ENCODE results near the gene SH2D7. TPM values are rescaled to one million over a fixed set of nuclear protein-coding genes. Genes with fewer than 3 reads are reported as not detected.

The SH2D7 gene
- total and polyA plus RNA-seq, 3 donors from 2014 or later, result 1.5 to 5.0 (median 2.2) TPM

GRCh38 chr15:78083186-78083585 is 9.2 kb upstream of the SH2D7 start:
- Histone ChIP-seq H3K27me3 (no peaks in the 10 kb centered on the region), H3K4me3 (no peak overlapping the region), H3K4me1 (peaks cover 7% of the 10 kb centered on the region), H3K27ac (no peak overlapping the region), H3K36me3 (ENCODE audit: low read depth, missing control alignments) (no peaks in the 10 kb centered on the region), H3K9me3 (no peaks in the 10 kb centered on the region)
- intact Hi-C loops (cut with DNase I; ENCODE audit: low total_unique reads), result no loop called here
- no peak for DNase-seq
- 85 to 88% methylated on average over 4 of the region's 4 CpGs for whole genome bisulfite sequencing, 2 donors
- TF ChIP-seq, protein P1, sequence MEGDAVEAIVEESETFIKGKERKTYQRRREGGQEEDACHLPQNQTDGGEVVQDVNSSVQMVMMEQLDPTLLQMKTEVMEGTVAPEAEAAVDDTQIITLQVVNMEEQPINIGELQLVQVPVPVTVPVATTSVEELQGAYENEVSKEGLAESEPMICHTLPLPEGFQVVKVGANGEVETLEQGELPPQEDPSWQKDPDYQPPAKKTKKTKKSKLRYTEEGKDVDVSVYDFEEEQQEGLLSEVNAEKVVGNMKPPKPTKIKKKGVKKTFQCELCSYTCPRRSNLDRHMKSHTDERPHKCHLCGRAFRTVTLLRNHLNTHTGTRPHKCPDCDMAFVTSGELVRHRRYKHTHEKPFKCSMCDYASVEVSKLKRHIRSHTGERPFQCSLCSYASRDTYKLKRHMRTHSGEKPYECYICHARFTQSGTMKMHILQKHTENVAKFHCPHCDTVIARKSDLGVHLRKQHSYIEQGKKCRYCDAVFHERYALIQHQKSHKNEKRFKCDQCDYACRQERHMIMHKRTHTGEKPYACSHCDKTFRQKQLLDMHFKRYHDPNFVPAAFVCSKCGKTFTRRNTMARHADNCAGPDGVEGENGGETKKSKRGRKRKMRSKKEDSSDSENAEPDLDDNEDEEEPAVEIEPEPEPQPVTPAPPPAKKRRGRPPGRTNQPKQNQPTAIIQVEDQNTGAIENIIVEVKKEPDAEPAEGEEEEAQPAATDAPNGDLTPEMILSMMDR (IDR thresholded peaks at IDR 0.05), result no peak
- no peak for TF ChIP-seq POLR2A (IDR thresholded peaks at IDR 0.05)

DNA sequence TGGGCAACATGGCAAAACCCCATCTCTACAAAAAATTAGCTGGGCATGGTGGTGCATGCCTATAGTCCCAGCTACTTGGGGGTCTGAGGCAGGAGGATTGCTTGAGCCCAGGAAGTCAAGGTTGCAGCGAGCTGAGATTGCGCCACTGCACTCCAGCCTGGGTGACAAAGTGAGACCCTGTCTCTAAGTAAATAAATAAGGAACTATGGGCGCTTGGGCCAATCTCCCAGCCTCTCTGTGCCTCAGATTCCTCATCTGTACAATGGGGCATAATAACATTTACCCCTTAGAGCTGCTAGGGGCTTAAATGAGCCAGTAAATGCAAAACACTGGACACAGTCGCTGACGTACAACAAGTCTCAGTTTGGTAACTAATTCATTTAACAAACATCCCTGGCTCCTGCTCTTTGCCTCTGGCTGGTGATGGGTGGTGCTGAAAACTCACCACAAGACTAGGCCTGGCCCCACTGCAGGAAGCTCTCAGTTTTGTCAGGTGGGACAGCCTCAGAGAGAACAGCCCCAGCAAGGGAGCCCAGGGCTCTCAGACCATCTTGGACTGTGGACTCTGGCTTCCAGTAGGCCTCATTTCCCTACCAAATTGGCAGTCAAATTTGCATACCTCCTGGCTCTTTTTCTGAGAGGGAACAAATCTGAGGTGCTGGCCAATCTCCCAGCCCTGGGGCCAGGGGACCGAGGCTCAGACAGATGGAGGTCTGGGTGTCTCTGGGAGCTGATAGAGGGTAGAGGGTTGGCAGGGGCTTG is 8.5 kb upstream of the SH2D7 start:
- H3K36me3 ChIP-seq (ENCODE audit: low read depth, missing control alignments), result no peaks in the 10 kb centered on the region
- H3K27ac ChIP-seq, result peak overlapping the region in 1 of 2 donors; percentile 2
- intact Hi-C loops (cut with DNase I; ENCODE audit: low total_unique reads), result no loop called here
- no peak overlapping the region for H3K4me3 ChIP-seq
- peaks cover 7% of the 10 kb centered on the region for H3K4me1 ChIP-seq
- WGBS, 2 donors, result 89 to 90% methylated on average over 4 to 6 of the region's 6 CpGs
- H3K27me3 ChIP-seq, result no peaks in the 10 kb centered on the region
- no peak for DNase-seq
- TF ChIP-seq POLR2A (IDR thresholded peaks at IDR 0.05), result no peak
- TF ChIP-seq, protein P1 (IDR thresholded peaks at IDR 0.05), result no peak
- no peaks in the 10 kb centered on the region for H3K9me3 ChIP-seq

GRCh38 chr15:78084449-78084750 is 8.0 kb upstream of the SH2D7 start:
- TF ChIP-seq POLR2A (IDR thresholded peaks at IDR 0.05), result no peak
- TF ChIP-seq, protein P1 (IDR thresholded peaks at IDR 0.05), result no peak
- Histone ChIP-seq H3K4me1 (peaks cover 7% of the 10 kb centered on the region), H3K4me3 (no peak overlapping the region), H3K27ac (peak overlapping the region in 1 of 2 donors; percentile 2), H3K9me3 (no peaks in the 10 kb centered on the region), H3K36me3 (ENCODE audit: low read depth, missing control alignments) (no peaks in the 10 kb centered on the region), H3K27me3 (no peaks in the 10 kb centered on the region)
- WGBS, 2 donors, result 56 to 86% methylated on average over 4 to 5 of the region's 5 CpGs
- no peak for DNase-seq
- intact Hi-C loops (cut with DNase I; ENCODE audit: low total_unique reads), result no loop called here

DNA sequence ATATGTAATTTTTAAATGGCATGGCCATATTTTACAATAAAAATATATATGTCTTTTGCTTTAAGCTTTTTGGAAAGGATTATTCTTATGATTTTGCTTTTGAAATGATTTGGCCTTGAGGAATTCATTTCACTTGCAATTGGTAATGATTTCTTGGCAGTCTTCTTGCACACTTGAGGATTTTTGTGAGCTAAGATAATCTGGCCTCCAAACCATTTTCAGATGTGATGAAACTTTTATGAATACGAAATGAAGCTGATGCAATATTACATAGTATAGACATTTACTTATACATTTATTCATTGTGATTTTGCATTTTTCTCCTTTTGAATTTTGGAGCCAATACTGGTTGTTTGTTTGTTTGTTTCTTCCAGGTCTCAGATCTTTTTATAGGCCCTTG is 6.4 kb upstream of the SH2D7 start:
- H3K4me1 ChIP-seq, result peaks cover 7% of the 10 kb centered on the region
- no peaks in the 10 kb centered on the region for H3K9me3 ChIP-seq
- TF ChIP-seq, protein P1 (IDR thresholded peaks at IDR 0.05), result no peak
- TF ChIP-seq POLR2A (IDR thresholded peaks at IDR 0.05), result no peak
- no peak overlapping the region for H3K27ac ChIP-seq
- WGBS, 2 donors, result 51 to 61% methylated on average over 1 of the region's 1 CpG
- DNase-seq, result no peak
- no peak overlapping the region for H3K4me3 ChIP-seq
- no peaks in the 10 kb centered on the region for H3K27me3 ChIP-seq
- intact Hi-C loops (cut with DNase I; ENCODE audit: low total_unique reads), result no loop called here
- no peaks in the 10 kb centered on the region for H3K36me3 ChIP-seq (ENCODE audit: low read depth, missing control alignments)
